Stimulated activated effector memory CD8-positive, alpha-beta T cell treated with anti-CD3 and anti-CD28 coated beads, Interleukin-12 subunit alpha, Interleukin-12 subunit beta, amount 100 ng/mL, for 72 hours (primary cell): ENCODE measurements around the gene EPHB1.
A peak's percentile ranks its signal among the peaks of the same experiment; 100 is the strongest.

ENCODE experiments used
- ATAC-seq: fragments of 150-1000 bp; cut with Tn5 transposase; 2 replicates; pipeline ENCODE4 v1.10.0; 2021
- DNase-seq, 2 donors: peaks; one replicate each; pipeline ENCODE4 v3.0.0; 2021 to 2022; ENCODE audit warnings: low spot score in 2 of 2
- H3K27ac Mint-ChIP-seq: one replicate; pipeline ENCODE4 v1.8.0; 2022; ENCODE audit warnings: mild to moderate bottlenecking, mixed read lengths
- H3K36me3 Mint-ChIP-seq: one replicate; pipeline ENCODE4 v1.8.0; 2022; ENCODE audit warnings: mild to moderate bottlenecking, mixed read lengths
- H3K4me1 Mint-ChIP-seq: one replicate; pipeline ENCODE4 v1.8.0; 2022; ENCODE audit warnings: mixed read lengths
- H3K4me3 Mint-ChIP-seq: one replicate; pipeline ENCODE4 v1.8.0; 2022; ENCODE audit warnings: mild to moderate bottlenecking, mixed read lengths
- H3K9me3 Mint-ChIP-seq: one replicate; pipeline ENCODE4 v1.8.0; 2022; ENCODE audit warnings: mixed read lengths

The EPHB1 gene

GRCh38 chr3:134794950-134795745 lies at the start of gene EPHB1:
Gene EPHB1 (plus strand): TSS chr3:134795260.
- no peaks in the 10 kb centered on the region for H3K9me3 Mint-ChIP-seq
- H3K4me3 Mint-ChIP-seq, result peak within 1 kb of the TSS; percentile 65
- no peak within 1 kb of the TSS for H3K27ac Mint-ChIP-seq
- DNase-seq, result peak; percentile 35 to 81
- peak; percentile 68 for ATAC-seq
- H3K4me1 Mint-ChIP-seq, result peaks cover 12% of the 10 kb centered on the region
- no peaks in the 10 kb centered on the region for H3K36me3 Mint-ChIP-seq

DNA sequence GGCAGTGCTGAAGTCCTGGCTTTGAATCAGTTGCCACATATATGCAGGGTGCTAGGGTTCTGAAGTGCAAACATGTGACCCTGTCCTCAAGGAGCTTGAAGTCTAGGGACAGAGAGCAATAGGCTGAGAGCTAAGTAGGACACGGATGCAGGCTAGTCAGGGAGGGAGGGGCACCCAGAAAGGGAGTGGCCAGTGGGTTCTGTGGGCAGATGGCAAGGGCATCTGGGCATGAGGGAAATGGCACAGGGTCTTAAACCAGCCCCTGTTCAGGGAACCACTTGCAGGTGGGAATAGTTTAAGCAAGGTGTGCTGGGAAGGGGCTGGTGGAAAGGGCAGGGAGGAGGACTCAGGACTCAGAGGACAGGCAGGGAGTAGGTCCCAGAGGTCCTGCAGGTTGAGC lies 46.4 kb upstream of the EPHB1 start:
- Mint-ChIP-seq H3K9me3 (no peaks in the 10 kb centered on the region), H3K36me3 (no peaks in the 10 kb centered on the region), H3K4me3 (no peak overlapping the region), H3K4me1 (no peaks in the 10 kb centered on the region), H3K27ac (no peak overlapping the region)
- ATAC-seq (no peak), DNase-seq (no peak)

DNA sequence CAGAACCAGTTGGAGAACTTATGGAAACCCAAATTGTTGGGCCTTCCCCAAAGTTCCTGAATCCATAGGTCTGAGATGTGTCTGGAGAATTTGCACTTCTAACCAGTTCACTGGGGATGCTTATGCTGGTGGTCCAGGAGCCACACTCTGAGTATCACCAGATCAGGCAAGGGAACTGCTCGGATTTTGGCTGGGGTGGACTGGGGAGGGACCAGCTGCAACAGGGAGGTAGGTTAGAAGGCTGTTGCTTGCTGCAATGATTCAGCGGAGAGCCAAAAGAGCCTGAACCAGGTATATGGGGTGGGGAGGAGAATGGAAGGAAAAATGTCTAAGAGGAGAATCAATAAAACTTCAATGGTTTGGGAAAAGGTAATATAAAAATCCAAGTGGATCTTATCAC lies 45.9 kb upstream of the EPHB1 start:
- no peak overlapping the region for H3K27ac Mint-ChIP-seq
- no peak overlapping the region for H3K4me3 Mint-ChIP-seq
- no peaks in the 10 kb centered on the region for H3K36me3 Mint-ChIP-seq
- DNase-seq (no peak), ATAC-seq (no peak)
- H3K9me3 Mint-ChIP-seq, result no peaks in the 10 kb centered on the region
- no peaks in the 10 kb centered on the region for H3K4me1 Mint-ChIP-seq

DNA sequence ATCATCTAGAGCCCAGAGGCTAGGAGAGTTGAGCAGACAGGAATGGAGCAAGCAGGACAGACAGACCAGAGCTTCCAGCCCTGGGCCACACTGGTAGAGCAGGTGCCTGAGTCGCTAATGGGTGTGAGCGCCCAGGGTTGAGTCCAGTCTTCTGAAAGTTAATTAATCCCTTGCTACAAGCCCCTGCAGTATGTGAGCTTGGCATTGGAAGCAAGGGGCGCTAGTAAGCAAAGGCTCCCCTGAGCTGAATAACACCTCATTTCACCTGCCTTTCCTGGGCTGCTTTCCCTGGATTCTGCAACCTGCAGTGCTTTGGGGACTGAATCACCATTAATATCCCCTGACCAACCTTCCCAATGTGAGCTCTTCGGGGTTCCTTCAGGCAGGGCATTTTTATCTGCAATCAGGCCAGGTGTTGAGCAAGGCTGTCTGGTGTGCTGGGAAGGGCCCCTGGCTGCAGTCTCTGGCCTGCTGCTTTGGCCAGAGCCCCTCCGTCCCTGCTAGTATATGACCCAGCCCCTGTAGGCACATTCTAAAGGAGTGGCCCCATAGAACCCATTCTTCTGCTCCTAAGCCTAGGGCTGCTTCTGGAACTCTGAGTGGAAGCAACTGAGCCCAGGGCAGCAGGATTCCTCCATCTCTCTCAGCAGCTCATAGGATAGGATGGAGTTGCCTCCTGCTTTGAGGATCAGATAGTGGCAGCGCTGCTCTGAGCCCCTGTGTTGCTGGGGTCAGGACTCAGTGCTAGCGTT lies 45.1 kb upstream of the EPHB1 start:
- no peak overlapping the region for H3K4me3 Mint-ChIP-seq
- H3K9me3 Mint-ChIP-seq, result no peaks in the 10 kb centered on the region
- DNase-seq (no peak), ATAC-seq (peak; percentile 6)
- H3K27ac Mint-ChIP-seq, result no peak overlapping the region
- H3K36me3 Mint-ChIP-seq, result no peaks in the 10 kb centered on the region
- H3K4me1 Mint-ChIP-seq, result no peaks in the 10 kb centered on the region

DNA sequence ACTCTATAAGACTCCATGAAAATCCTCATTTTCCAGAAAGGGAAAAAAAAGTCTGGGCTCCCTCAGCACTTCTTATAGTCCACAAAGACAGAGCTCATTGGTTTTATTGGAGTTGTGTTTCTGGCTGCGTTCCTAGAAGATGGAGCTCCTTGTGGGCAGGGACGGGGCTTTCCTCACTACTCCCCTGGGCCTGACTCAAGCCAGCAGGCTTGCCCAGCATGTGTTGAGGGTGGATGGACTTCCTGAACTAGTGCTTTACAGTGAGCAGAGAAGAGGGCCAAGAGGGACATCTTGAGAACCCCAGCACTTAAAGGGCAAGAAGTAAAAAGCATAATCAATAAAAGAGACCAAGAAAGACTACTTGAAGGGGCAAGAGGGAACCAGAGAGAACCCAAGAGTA lies 43.2 kb upstream of the EPHB1 start:
- no peak overlapping the region for H3K4me3 Mint-ChIP-seq
- no peaks in the 10 kb centered on the region for H3K36me3 Mint-ChIP-seq
- no peaks in the 10 kb centered on the region for H3K9me3 Mint-ChIP-seq
- H3K4me1 Mint-ChIP-seq, result no peaks in the 10 kb centered on the region
- H3K27ac Mint-ChIP-seq, result no peak overlapping the region
- DNase-seq (no peak), ATAC-seq (no peak)

DNA sequence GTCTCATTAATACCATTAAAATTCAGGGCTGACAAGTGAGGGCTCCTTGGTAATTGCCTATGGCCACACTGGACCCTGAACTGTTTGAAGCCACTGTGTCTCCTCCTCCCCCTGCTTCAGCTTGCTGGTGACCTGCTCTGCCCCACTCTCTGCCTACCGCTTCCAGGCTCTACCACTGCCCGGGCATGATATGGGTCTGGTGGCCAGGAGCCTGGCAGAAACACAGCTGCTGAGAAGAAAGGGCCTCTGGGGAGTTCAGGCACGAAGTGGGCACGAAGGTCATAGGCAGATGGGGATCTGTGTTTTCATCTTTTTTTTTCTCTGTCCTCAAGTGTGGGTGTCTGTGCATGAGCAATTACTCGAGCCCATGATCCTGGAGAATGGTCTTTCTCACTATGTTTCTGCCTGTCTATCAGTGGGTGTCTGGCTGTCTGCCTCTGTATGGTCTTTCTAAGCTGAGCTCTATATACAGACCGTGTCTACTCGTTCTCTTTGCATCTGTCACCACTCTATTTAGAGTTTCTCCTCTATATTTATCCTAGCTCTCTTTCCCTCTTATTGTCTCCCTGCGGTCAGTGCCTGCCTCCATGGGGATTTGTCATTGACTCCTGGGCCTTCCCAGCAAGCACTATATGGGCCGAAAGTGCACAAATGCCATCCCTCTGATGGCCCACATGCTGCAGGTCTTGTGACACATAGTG lies 42.1 kb upstream of the EPHB1 start:
- no peaks in the 10 kb centered on the region for H3K9me3 Mint-ChIP-seq
- H3K4me3 Mint-ChIP-seq, result no peak overlapping the region
- DNase-seq (no peak), ATAC-seq (no peak)
- no peaks in the 10 kb centered on the region for H3K4me1 Mint-ChIP-seq
- no peaks in the 10 kb centered on the region for H3K36me3 Mint-ChIP-seq
- H3K27ac Mint-ChIP-seq, result no peak overlapping the region

DNA sequence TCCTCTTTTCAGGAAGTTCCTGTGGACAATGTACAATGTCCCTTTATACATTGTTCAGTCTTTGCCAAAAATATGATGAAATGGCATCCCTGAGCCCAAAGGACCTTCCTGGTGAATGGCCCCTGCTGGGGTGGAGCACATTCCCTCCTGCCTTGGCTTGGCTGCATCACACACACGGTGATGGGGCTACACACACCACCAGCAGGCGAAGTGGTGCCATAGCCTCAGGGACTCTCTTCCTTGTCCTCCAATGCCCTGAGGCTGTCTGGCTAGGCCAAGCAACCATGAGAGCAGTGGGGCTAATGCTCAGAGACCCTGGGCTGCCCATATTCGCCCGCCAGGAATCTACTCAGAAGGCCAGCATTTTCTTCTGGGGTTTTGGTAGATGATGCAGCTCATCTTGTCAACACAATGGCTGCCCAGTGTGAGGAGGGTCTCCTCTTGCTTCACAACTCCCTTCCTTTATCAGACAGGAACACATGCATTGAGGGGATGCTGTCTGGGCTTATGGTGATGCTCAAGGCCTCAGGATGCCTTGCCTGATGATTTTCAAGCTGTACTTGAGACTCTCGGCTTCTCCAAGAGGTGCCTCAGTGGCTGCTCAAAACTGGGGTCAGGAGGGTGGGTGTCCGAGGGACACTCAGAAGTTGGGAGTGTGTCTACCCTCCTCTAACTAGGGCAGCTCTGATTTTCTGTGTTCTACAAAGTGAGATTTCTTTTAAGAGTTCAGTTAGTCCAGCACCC lies 40.9 kb upstream of the EPHB1 start:
- H3K36me3 Mint-ChIP-seq, result no peaks in the 10 kb centered on the region
- no peak for ATAC-seq
- DNase-seq, result peak in 1 of 2 donors; percentile 10
- no peaks in the 10 kb centered on the region for H3K4me1 Mint-ChIP-seq
- no peak overlapping the region for H3K27ac Mint-ChIP-seq
- no peak overlapping the region for H3K4me3 Mint-ChIP-seq
- no peaks in the 10 kb centered on the region for H3K9me3 Mint-ChIP-seq

DNA sequence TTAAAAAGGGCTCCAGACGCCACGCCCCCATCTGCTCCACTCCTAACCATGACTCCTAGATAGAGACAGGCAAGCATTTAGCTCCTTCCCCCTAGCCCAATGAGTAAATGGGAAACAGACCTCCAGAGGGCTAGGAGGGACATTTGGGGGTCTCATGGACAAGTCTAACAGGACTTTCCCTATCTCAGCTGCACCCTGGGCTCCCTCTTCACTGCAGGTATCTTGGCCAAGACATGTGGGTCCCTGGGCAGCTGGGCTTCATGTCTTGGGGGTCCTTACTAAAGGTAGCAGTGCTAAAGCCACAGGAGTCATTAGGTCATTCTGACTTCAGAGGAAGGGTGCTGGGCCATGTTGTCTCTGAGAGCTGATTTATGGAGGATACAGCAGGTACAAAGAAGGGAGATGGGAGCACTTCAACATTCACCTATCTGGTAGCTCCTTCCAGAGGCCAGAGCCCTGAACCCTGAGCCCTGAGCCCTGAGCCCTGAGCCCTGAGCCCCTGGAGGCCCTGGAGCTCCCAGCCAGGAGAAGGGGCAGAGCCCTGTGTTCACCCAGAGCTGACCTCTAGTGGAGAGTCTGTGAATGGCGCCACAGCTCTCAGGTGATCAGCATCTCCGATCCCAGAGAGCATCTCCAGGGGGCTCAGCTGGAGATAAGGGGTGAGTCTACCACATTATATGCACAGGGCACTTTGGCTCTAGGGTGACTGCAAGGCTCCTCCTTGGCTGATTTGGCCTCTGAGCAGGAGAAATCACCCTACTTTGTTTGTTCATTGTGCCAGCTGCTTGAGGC lies 40.1 kb upstream of the EPHB1 start:
- Mint-ChIP-seq H3K36me3 (no peaks in the 10 kb centered on the region), H3K9me3 (no peaks in the 10 kb centered on the region), H3K4me1 (no peaks in the 10 kb centered on the region), H3K4me3 (no peak overlapping the region), H3K27ac (no peak overlapping the region)
- DNase-seq (peak in 1 of 2 donors; percentile 61), ATAC-seq (peak; percentile 17)

DNA sequence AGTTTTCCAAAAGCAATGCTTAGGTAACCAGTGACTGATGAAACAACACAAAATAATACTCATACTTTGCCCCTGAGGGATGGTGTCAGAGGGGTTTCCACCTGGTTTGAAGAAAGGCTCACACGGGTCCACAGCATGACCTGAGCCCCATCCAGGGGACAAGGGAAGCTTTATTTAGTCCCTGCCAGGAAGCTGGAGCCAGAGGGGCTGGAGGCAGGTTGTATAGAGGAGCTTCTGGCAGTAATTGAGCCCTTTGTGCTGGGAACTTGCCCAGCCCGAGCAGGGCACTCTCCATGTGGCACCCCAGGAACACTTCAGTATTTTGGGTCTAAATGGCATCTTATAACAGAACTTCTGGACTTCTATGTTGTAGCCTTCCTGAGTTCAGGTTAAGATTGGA lies 39.2 kb upstream of the EPHB1 start:
- no peaks in the 10 kb centered on the region for H3K4me1 Mint-ChIP-seq
- no peaks in the 10 kb centered on the region for H3K9me3 Mint-ChIP-seq
- no peak overlapping the region for H3K4me3 Mint-ChIP-seq
- ATAC-seq (no peak), DNase-seq (peak in 1 of 2 donors; percentile 22)
- no peaks in the 10 kb centered on the region for H3K36me3 Mint-ChIP-seq
- no peak overlapping the region for H3K27ac Mint-ChIP-seq

DNA sequence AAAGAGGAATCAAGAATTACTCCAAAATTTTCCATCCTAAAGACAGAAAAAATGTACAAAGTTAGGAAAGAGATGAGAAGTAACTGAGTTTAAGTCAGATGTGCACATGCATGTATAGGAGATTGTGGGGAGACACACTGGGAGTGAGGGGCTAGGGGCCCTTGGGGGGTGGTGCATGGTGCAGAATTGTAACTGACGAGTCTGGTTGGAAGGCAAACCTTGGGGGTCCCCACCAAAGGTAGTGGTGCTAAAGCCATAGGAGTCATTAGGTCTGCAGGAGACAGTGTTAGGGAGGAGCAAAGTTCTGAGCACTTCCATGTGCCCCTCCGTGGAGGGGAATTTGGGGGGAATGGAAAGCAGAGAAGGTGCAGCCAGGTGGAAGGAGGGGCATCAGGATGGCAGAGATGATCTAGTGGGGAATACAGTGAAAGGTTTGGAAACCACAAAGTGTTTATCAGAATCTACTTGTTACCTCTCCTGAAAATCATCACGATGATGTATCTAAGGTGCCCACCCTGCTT lies 37.5 kb upstream of the EPHB1 start:
- Mint-ChIP-seq H3K27ac (no peak overlapping the region), H3K9me3 (no peaks in the 10 kb centered on the region), H3K4me3 (no peak overlapping the region), H3K36me3 (no peaks in the 10 kb centered on the region), H3K4me1 (no peaks in the 10 kb centered on the region)
- DNase-seq (peak in 1 of 2 donors; percentile 6), ATAC-seq (no peak)

- H3K27ac Mint-ChIP-seq, result no peak overlapping the region
- no peaks in the 10 kb centered on the region for H3K4me1 Mint-ChIP-seq
- no peaks in the 10 kb centered on the region for H3K9me3 Mint-ChIP-seq
- ATAC-seq (no peak), DNase-seq (peak in 1 of 2 donors; percentile 20)
- no peaks in the 10 kb centered on the region for H3K36me3 Mint-ChIP-seq
- no peak overlapping the region for H3K4me3 Mint-ChIP-seq
Measured at GRCh38 chr3:134761213-134761612, 33.8 kb upstream of the EPHB1 start.

DNA sequence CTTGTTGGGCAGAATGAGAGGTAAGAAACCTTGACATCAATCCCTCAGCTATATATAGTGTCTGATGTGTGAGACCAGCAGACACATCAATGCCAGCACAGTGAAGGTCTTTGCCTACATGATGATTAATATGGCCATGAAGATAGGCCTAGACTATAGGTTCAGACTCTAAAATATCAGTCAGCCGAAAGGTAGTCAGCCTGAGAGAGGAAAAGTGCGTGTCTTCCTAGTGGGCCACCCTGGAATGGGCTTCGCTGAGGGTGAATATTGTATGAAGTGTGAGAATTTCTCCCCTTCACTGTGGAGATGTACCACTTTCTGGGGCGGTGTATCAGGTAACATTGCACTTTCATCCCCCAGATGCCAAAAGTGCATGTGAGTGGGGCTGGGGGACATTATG lies 33.0 kb upstream of the EPHB1 start:
- H3K4me1 Mint-ChIP-seq, result no peaks in the 10 kb centered on the region
- no peak overlapping the region for H3K27ac Mint-ChIP-seq
- no peaks in the 10 kb centered on the region for H3K36me3 Mint-ChIP-seq
- no peak overlapping the region for H3K4me3 Mint-ChIP-seq
- no peak for DNase-seq
- no peak for ATAC-seq
- no peaks in the 10 kb centered on the region for H3K9me3 Mint-ChIP-seq

GRCh38 chr3:134765468-134765867 lies 29.6 kb upstream of the EPHB1 start:
- Mint-ChIP-seq H3K4me1 (no peaks in the 10 kb centered on the region), H3K9me3 (no peaks in the 10 kb centered on the region), H3K27ac (no peak overlapping the region), H3K4me3 (no peak overlapping the region), H3K36me3 (no peaks in the 10 kb centered on the region)
- ATAC-seq (no peak), DNase-seq (peak in 1 of 2 donors; percentile 28)

DNA sequence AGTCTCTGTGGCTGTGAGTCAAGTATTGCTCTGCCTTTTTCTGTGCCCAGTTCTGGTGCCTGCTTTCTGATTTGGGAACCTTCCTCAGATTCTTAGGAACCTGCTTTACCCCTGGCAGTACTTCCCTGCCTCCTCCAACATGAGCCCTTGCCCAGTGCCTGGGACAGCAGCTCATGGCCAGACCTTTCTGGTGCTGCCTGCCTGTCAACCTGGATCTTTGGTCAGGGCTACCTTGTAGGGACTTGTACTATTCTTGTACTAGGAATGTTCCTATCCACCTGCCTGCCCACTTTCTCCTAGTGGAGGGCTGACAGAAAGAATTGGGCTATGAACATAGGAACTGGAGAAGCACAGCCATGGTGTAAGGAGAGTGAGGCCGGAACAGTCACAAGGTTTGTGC lies 28.8 kb upstream of the EPHB1 start:
- no peak for DNase-seq
- Mint-ChIP-seq H3K27ac (no peak overlapping the region), H3K36me3 (no peaks in the 10 kb centered on the region), H3K4me1 (no peaks in the 10 kb centered on the region), H3K4me3 (no peak overlapping the region), H3K9me3 (no peaks in the 10 kb centered on the region)
- no peak for ATAC-seq
